Stimulated activated CD8-positive, alpha-beta memory T cell treated with anti-CD3 and anti-CD28 coated beads, Interleukin-15, amount 100 ng/mL, for 1 hour (primary cell): ENCODE data around the gene PIBF1.
"Not testable (repeated sequence)": the region's sequence is repeated elsewhere in the genome, so short reads cannot be mapped to it uniquely, and the experiment has no call there.

Source experiments
- DNase-seq: peaks from one replicate; pipeline ENCODE4 v3.0.0-alpha.2; 2020; ENCODE audit warnings: low read depth

PIBF1 gene

GRCh38 chr13:72911981-72912380 lies 130.0 kb downstream of the PIBF1 start:
- DNase-seq = no peak

- no peak for DNase-seq
Measured at GRCh38 chr13:72920097-72920496, 138.2 kb downstream of the PIBF1 start.

- no peak for DNase-seq
Measured at GRCh38 chr13:72931311-72931710, 149.4 kb downstream of the PIBF1 start.

- no peak for DNase-seq
Measured at GRCh38 chr13:72932250-72932649, 150.3 kb downstream of the PIBF1 start.

GRCh38 chr13:72946267-72946666 lies 164.3 kb downstream of the PIBF1 start:
- DNase-seq = not testable (repeated sequence)

- no peak for DNase-seq
Measured at GRCh38 chr13:72952529-72953141, 170.7 kb downstream of the PIBF1 start.

- no peak for DNase-seq
Measured at GRCh38 chr13:72953391-72953965, 171.5 kb downstream of the PIBF1 start.

GRCh38 chr13:72959643-72960042 lies 177.7 kb downstream of the PIBF1 start:
- DNase-seq = no peak

GRCh38 chr13:72960114-72960513 lies 178.2 kb downstream of the PIBF1 start:
- DNase-seq = no peak

- no peak for DNase-seq
Measured at GRCh38 chr13:72960541-72960940, 178.6 kb downstream of the PIBF1 start.

- no peak for DNase-seq
Measured at GRCh38 chr13:72963762-72964161, 181.8 kb downstream of the PIBF1 start.

- no peak for DNase-seq
Measured at GRCh38 chr13:72970301-72970880, 188.5 kb downstream of the PIBF1 start.

- no peak for DNase-seq
Measured at GRCh38 chr13:72970956-72971355, 189.0 kb downstream of the PIBF1 start.

- DNase-seq = no peak
Measured at GRCh38 chr13:72973234-72973633, 191.3 kb downstream of the PIBF1 start.

GRCh38 chr13:72983085-72983768 lies 201.3 kb downstream of the PIBF1 start:
- no peak for DNase-seq

GRCh38 chr13:72985610-72986009 lies 203.7 kb downstream of the PIBF1 start:
- no peak for DNase-seq

- no peak for DNase-seq
Measured at GRCh38 chr13:72986197-72986596, 204.3 kb downstream of the PIBF1 start.

- no peak for DNase-seq
Measured at GRCh38 chr13:72990953-72991352, 209.0 kb downstream of the PIBF1 start.

GRCh38 chr13:72998012-72998411 lies 216.1 kb downstream of the PIBF1 start:
- DNase-seq = no peak

- DNase-seq = no peak
Measured at GRCh38 chr13:73000027-73000674, 218.2 kb downstream of the PIBF1 start.

GRCh38 chr13:73001971-73002370 lies 220.0 kb downstream of the PIBF1 start:
- DNase-seq = no peak

GRCh38 chr13:73011751-73012150 lies 229.8 kb downstream of the PIBF1 start:
- DNase-seq = no peak

GRCh38 chr13:73015805-73016204 lies 233.9 kb downstream of the PIBF1 start:
- no peak for DNase-seq
